Activated CD8-positive, alpha-beta memory T cell treated with anti-CD3 and anti-CD28 coated beads, Interleukin-2, amount 50 U/mL, for 24 hours (primary cell): ENCODE measurements around the gene MN1.

Experiments
- DNase-seq: peaks from one replicate; pipeline ENCODE4 v3.0.0-alpha.2; 2020; ENCODE audit errors: extremely low read depth

The MN1 gene

DNA sequence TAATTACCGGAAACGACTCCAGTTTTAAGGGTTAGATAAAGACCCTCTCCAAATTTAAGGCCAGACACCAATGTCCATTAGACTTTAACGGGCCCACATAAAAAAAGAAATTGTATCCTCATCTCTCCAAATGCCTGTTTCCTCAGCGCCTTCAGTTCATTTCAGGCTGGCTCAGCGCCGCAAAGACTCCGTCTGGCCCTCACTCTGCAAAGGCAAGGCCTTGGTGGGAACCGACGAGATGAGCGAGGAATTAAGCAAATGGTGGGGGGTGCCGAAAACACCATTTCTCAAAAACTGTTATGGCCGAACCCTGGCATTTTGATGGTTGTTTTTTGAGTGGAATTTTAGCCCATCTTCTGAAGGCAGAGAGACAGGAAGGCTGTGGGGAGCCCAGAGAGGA lies 15.7 kb downstream of the MN1 start:
- DNase-seq = no peak

DNA sequence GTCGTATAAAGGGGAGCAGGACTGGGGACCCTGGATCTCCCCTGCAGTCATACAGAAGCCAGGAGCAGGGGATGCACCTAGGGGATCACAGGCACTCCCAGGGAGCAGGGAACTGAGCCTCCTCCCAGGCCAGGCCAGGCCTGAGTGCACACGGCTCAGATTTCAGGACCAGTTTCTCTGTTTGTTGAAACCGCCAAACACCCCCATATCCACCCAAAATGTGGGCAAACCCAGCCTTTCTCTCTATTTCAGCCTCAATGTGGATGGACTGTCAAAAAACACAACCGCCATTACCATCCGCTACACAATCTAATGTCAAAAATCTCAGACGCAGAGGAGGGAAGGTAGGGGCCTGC lies 17.5 kb downstream of the MN1 start:
- no peak for DNase-seq

DNA sequence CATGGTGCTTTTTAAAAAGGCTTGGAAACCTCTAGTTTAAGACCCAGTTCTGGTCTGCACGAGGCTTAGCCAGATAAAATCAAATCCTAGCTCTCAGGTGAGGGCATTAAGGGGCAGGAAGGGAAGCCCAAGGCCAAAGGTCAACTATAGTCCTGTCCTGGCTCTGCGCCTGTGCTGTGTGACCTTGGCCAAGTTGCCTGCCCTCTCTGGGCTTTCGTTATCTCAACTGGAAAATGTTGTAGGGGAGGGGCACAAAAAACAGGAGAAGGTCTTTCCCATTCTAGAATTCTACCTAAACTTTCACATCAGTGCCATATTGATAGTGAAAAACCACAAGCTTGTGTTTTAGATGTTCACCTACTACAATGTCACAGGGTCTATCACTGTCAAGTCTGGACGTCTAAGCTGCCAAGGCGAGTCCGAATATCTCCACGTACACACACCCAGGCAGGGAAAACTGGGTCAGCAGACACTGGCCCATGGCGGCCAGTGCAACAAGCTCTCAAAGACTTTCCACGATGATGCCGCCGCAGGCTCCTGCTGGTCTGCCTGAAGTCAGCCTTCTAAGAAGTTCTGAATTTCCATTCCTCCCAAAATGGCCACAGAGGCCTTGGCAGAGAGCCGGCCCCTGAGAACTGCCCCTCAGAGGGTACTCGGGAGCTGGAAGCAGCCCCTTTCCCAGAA lies 18.0 kb downstream of the MN1 start:
- DNase-seq = no peak

DNA sequence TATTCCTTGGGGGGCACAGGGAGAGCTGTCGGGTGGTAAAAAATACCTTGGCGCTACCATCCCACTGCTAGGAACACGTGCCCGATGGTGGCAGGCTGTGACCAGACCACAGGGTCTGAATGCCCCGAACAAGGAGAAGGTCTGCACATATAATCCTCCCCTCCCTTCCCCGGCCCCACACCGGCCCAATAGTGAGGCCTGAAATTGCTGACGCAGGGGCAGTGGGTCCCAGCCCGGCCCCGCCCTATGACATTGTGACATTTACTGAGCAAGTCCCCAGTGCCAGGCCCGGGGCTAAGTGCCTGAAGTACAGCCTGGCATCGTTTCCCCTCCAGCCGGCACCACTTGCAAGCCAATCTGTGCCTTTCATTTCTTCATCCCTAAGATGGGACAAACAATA lies 19.5 kb downstream of the MN1 start:
- DNase-seq = no peak

DNA sequence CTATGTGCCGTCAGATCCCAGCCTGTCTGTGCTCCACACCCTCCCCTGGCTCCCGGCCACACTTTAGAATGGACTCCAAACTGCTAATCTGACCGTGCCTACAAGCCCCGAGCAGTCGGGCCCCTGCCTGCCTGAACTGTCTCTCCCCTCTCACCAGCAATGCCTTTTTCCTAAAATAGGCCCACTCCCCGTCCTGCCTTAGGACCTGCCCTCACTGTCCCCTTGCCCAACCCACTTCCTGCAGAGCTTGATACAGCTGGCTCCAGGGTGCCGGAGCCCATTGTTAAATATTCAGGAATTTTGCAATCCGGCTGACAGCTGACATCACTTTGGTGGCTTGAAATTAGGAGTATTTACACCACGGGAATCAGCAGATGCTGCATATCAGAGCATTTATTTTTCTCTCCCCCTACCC lies 21.4 kb downstream of the MN1 start:
- no peak for DNase-seq

DNA sequence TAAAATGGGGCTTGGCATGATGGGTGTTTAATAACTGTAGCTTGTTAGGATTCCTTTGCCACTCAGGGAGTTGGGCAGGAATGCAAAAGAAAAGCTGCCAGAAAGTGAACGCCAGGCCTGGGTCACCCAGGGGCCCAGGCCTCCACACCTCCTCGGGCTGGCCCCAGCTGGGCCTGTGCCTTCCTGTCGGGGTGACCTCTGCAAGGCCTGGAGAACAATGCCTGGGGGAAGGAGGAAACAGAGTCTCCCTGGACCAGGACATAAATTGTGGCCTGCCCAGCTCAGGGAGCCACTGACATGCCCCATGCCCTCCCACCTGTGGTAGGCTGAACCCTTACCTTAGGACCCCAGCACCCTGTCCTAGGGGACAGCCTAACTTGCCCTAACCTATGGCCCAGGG lies 21.9 kb downstream of the MN1 start:
- no peak for DNase-seq

DNA sequence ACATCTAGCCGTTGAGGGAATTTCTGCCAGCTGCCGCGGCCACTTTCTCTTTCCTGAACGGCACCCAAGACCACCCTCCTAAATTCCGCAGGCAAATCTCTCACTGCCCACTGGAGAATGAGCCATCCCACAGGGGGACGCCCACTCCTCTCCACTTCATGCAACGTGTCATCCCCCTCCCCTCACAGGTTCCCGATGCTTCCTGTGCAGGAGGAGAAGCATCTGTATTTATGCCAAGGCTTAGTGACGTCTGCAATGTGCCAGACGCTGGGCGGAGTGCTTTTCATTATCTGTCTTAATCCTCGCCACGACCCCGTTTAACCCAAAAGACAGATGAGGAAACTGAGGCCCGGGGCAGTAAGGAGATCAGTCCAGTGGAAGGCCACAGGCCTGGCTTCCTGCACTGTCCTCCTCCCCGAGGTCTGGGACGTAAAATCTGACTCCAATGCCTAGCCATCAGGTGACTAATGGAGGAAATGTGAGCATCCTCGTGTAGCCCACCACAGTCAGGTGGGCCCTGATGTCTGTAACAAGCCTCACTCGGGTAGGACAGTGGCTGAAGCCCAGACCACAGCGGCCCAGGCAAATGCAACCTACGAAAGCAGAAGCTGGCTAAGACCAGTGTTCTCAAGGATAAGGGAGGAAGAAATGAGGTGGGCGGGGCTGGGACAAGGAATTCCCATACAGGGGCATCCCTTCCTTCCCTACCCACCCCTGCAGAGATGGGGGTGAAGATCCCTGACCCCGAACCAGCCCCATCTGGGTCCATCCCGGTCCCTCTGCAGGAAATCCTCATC lies 23.1 kb downstream of the MN1 start:
- DNase-seq = no peak

DNA sequence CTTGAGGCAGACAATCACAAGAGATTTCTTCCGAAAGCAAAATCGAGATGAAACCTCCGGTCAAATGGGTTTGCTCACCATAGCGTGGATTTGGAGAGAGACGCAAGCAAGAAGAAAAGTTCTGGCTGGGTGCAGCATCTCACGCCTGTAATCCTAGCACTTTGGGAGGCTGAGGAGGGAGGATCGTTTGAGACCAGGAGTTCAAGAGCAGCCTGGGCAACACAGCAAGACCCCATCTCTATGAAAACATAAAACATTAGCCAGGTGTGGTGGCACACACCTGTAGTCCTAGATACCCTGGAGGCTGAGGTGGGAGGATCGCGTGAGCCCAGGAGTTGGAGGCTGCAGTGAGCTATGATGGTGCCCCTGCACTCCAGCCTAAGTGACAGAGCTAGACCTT lies 24.4 kb downstream of the MN1 start:
- DNase-seq = no peak

DNA sequence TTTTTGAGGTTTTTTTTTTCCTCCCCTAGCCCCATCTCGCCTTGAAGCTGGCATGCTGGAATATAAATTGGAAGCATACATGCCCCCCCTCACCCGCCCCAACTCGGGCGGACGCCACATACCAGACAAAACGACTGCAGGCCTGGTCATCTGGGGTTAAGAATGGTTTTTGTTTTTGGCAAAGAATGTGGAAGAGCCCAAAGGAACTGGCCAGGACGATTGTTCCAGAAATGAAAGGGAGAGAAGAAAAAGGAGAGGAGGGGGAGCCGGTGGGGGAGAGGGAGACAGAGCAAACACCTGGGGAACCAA lies 25.0 kb downstream of the MN1 start:
- no peak for DNase-seq

DNA sequence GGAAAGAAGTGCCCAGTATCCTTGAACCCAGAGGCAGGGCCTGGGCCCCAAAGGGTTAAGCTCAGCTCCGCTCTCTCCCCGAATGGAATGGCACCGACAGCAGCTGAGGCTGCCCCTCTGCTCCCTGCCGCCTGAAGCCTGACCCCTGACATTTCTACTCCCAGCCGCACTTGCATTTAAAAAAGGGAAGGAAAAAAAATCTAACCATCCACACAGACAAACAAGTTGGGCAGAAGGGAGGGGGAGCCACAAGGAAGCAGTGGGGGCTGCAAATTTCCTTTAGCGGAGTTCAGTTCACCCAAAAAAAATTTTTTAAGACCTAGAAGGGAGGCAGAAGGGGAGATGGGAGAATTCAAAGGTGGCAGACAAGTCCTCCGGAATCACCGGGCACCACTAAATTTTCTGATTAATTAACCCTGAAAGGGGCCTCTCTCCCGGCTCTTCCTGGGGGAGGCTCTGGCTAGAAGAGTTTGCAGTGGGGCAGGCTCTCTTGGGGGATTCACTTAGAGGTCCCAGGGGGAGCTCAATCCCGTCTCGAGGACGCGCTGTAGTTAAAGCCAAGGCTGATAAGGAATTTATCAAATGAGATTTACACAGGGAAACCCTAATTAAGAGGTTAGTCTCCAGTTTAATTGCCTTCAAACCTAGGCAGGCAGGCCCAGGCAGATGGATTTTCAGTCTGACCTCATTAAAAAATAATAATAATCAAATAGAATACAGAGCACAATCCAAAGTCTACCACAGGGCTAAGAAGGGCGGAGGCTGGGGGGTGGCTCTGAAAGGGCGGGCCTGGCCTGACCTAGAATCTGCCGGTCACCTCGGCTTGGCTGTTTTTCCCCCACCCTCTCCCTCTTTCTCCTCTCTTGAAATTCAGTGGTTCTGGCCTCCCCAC lies 25.6 kb downstream of the MN1 start:
- DNase-seq = no peak

DNA sequence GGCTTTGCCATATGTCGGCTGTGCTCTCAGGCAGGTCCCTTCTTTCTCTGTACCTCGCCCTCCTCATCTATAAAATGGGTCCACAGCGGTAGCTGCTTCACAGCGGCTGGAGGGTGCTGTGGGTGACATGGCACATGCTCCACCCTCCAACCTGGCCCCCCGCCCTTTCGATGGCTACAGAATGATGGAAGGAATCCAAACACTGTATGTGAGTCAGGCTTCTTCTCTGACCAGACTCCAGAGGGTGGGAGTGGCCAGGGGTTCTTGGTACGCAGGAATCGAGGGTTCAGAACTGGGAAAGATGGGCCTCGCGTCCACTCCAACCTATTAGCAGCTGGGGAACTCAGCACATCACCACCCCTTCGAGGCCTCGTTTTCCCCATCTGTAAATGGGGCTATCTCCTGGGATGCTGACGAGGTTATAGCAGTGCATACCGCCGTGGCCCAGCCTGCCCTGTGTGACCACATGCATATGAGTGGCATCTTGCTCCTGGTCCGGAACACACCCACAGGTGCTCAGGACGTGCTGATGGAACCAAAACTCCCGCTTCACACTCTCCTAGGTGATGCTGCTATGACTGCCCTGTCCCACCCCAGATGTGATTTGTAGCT lies 26.4 kb downstream of the MN1 start:
- no peak for DNase-seq

DNA sequence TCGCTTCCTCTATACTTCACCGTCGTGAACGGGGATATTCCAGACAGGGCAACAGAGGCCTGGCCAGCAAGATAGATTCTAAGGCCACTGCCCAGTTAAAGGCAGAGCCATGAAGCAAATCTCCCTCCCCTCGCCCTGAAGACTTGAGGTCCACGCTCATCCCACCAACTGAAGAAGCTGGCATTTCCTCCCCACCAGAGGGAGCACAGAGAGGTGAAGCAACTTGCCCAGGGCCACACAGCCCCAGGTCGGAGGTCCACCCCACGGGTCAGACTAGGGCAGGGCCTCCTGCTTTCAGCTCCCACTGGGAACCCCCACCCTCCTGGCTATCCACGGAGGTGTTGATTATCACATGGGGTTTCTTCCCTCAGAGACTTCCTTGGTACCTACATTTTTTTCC lies 27.4 kb downstream of the MN1 start:
- no peak for DNase-seq

DNA sequence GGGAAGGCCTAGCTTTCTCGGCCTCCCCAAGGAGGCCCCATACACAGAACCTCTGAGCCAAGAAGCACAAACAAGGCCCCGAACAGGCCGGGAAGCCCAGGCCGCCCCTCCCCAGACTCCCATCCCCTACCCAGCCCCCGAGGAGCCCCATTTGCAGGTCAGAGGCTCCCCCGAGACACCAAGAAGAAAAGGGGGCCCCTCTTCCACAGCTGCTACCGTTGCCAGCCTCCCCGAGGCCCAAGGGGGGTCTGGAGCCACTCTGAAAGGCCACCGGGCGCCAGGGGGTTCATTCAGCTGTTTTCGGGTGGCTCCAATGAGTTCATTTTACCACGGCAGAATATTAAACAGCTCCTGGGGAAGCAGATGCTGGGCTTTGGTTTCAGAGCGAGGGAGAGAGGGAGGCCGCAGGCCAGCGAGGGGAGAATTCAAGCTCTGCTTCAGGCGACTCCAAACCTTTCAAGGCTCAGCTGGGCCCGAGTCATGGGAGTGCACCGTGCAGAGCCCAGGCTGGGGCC lies 28.5 kb downstream of the MN1 start:
- DNase-seq = no peak

DNA sequence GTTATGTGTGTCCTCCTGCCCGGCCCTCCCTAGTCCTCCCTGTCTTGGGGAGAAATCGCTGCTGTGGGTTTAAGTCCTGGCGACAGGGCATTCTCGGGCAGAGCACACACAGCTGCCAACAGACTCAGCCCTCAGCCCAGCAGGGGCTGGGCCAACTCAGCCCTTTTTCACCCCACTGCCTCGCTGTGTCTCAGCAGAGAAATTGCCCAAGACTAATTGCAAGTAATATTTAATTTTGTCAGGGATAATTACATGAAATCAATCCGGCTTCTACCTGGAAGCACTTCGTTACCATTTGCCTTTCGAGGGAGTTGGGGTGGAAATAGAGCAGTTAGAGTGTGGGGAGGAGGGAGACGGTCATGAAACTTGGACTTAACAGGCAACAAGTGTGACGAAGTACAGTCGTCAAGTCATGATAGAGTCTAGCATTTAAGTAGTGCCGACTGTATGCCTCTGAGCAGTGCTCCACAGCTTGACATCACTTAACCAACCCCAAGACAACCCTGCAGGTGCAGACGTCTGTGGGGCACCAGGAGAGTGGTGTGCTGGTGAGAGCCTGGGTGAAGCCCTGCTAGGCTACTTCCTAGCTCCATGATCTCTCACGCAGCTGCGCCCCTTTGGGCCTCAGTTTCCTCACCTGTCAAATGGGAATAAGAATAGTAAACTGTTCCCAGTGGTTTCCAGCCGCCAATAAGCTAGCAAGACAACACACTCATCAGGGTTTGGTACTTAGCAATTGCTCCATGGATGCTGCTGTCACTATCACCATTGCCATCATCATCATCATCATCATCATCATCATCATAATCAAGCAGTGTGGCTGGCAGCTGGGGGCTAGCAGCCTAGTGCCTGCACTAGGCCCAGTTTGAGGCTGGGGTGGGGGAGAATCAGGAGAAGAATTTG lies 29.2 kb downstream of the MN1 start:
- no peak for DNase-seq

DNA sequence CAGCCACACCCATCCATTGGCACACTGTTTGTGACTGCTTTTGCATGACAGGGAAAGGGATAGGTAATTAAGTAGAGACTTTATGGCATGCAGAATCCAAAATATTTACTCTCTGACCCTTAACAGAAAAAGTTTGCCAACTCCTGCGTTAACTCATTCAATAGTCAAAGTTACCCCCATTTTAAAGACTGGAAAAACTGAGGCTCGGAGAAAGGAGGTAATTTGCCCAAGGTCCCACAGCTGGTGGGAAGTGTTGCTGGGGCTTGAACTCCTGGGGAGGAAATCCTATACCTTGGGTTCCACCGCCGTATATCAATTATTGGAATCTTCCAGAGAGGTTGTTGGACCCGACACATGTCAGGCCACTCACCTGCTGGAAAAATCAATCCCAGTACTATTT lies 29.9 kb downstream of the MN1 start:
- no peak for DNase-seq

DNA sequence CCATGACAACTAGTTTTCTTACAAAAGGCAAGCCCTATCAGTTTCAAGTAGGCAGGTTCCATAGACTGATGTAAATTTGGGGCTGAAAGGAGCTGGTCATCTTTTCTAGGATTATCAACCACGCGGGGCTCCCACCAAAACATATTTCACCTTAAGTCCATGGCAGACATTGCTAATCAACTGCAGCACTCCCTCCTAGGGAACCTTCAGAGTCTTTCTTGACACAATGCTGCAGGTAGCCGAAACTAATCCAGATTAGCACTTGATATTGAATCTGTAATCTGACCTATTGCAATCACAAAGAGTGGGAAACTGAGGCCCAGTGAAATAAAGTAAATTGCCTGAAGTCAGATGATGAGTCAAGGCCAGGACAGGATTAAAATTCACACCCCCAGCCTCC lies 32.5 kb downstream of the MN1 start:
- no peak for DNase-seq

DNA sequence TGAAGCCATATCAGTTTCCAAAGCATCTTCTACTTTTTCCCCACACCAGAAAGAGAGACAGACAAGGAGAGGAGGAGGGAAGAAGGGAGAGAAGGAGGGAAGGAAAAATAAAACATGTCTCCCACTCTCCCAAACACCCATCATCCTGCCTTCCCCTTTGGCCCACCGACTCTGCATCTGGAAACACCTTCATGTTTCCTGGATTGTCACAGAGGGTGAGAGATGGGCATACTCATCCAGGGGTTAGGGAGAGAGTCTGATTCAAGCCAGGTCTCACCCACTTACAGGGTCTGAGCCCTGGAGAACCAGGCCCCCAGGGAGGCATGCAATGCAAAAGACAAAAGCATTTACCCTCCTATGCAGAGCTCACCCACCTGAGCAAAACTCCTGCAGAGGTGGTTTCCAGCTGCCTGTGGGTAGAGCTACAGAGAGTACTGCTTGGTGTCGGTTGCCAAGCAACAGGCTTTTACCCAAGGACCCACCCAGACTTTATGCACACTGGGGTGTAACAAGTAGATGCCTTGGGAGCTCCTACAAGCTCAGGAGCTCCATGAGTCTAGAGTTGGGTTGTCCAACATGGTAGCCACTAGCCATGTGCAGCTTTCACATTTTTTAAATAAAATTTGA lies 33.4 kb downstream of the MN1 start:
- no peak for DNase-seq

DNA sequence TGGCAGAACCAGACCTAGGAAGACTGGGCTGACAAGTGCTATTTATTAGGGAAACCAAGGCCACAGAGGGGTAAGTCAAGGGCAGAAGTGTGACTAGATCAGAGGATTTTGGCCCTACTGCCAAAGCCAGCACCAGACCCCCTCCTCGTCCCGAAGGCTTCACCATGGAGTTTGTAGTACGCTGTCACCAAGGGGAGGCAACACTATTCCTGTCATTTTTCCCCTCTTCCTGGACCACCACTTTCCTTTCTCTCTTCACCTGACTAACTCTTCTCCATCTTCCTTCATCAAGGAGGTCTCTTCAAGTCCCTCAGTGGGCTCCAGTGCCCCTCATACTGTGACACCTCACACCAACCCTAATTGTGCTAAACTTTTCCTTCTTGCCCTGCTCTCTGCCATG lies 34.9 kb downstream of the MN1 start:
- no peak for DNase-seq

DNA sequence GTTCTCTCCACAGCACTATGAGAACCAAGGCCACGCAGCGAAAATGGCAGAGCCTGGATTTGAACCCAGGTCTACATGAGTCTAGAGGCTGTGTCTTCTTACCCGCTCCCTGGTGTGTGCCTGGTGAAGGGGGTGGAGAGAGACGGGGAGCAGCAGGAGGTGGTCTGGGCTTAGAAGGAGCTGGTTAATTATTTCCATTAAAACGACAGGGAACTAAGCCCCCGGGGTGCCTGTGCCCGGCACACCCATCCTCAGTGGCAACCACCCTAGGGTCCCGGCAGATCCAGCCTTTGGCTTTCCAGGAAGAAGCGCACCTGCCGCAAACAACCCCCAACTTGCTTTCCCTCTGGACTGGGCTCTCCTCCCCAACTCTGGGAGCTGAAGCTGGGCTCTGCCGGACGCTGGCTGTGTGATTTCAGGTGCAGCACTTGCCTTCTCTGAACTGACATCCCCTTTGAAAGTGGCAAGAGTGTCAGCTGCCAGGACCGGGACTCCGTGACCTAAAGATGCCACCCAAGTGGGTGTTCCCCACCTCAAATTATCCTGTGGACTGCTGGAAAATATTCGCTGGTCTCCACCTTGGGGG lies 35.8 kb downstream of the MN1 start:
- DNase-seq = no peak

DNA sequence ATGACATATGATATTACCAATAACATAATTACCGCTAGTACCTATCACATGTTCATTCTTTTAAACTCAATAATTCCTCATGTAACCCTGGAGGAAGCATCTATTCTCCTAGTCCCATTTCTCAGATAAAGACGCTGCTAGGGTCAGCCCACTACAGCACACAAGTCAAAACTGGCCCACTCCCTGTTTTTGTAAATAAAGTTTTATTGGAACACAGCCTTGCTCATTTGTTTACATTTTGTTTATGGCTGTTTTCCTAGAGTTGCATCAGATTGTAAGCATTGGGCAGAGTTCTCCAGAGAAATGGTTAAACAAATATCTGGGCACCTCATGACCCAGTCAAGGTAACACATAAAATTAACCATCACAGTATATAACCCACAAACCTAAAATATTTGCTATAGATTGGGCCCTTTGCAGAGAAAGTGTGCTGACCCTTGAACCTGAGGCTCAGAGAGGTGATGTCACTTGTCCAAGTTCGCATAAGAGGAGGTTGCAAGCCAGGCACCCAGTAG lies 36.8 kb downstream of the MN1 start:
- no peak for DNase-seq
